Left cardiac atrium (tissue), 4 donors: ENCODE results near the gene AOAH. TPM values are rescaled to one million over a fixed set of nuclear protein-coding genes. Genes with fewer than 3 reads are reported as not detected.
"Not testable (repeated sequence)": the region's sequence is repeated elsewhere in the genome, so short reads cannot be mapped to it uniquely, and the experiment has no call there.

Experiments
- ATAC-seq, 2 donors: fragments of 200-7000 bp; cut with Tn5 transposase; one replicate each; pipeline ENCODE4 v1.9.1; 2020; ENCODE audit warnings: mild to moderate bottlenecking in 2 of 2, moderate library complexity in 2 of 2
- DNase-seq: peaks from one replicate; pipeline ENCODE4 v3.0.0-alpha.2; 2020
- intact Hi-C, 2 donors: fragments of 100-400 bp; cut with DNase I; formaldehyde crosslinking; loops; one replicate each; pipeline versions ENCODE4 v1.14.1 to v1.15.1; 2022 to 2023
- total RNA-seq, 2 donors: library from RNA; stranded (reverse); fragmentation: NEBNext Ultra II Directional; extraction: Animal tissue kit (Norgen Biotek cat#: 25700); gene quantifications; one replicate each; pipeline ENCODE4 v1.2.1, GENCODE V29; 2021
- donor health status: DM: no; HTN: yes; CAD: no.
- donor health status: DM: no; HTN: yes; CAD: no; lungs with severe emphysema.
- donor health status: DM: yes; HTN: yes; CAD: no.
- donor health status: Dilated cardiomyopathy.

Gene AOAH
- total RNA-seq, 2 donors from 2014 or later: 2.7 to 4.8 TPM

GRCh38 chr7:36531951-36532350, 192.3 kb downstream of the AOAH start:
- intact Hi-C loops: no loop called here
- no peak for DNase-seq
- ATAC-seq: no peak

DNA sequence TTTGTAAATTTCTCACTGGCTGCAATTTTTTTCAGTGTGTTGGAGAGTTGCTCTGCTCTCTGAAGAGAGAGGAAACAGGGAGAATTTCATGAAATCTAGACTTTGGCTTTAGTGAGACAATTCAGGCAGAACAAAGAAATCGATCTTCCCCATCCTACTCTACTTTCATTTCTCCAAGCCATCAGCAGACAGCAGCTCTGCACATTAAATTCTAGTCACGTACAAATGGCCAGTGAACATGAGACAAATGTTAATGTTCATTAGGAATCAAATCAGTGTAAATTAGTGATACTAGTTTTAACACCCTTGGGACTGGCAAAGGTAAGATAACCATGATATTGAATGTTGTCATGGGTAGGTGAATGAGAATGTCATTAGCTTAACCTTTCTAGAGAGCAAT, 193.8 kb downstream of the AOAH start:
- intact Hi-C loops: no loop called here
- ATAC-seq (no peak), DNase-seq (no peak)

DNA sequence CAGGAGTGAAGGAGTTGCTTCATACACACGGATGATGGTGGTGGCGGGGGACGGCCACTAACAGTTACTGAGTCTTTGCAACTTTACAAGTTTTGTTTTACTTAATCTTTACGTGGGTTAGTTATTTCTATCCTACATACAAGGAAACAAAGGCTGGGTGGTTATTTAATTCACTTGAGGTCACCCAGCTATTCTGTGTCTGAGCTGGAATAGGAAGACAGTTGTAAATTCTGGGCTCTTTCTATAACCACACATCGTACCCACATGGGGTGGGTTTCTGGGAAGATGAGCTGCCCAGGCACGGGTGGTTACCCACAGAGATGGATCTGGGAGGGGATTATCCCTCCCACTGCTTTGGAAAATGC, 196.8 kb downstream of the AOAH start:
- DNase-seq (no peak), ATAC-seq (no peak)
- intact Hi-C loops: no loop called here

GRCh38 chr7:36526863-36527548, 197.3 kb downstream of the AOAH start:
- no peak for DNase-seq
- intact Hi-C loops: no loop called here
- ATAC-seq: peak in 1 of 2 donors; percentile 81

DNA sequence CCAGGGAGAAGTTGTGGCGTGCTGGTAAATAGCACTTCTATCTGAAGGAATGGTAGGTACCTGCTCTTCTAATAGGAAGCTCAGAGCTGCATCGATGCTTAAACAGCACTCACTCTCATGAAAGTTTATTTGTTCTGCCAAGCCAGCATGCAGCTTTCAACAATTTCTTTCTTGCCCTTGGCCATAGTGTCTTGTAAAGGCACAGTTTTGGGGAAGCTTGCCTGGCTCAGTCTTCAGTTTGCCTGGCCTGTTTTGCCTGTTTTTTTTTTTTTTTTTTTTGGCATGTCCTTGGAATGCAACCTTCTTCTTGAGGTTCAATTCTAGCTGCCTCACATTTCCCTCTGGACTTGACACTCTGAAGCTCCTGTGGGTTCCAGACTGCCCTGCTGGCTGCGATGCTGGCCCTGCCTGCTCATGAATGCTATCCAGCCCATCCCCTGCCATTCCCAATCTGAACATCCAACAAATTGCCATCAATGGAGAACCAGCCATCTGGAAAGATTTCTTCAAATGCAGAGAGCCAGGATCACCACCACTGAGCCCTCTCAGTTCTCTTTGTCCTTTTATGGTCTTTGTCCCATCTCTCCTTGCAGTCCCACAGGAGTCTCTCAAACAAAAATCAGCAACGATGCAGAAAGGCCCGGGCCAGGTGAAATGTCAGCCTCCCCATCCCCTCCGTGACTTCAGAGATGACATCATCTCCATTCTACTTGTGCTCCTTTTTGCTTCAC, 200.8 kb downstream of the AOAH start:
- DNase-seq: no peak
- intact Hi-C loops: no loop called here
- ATAC-seq: no peak

DNA sequence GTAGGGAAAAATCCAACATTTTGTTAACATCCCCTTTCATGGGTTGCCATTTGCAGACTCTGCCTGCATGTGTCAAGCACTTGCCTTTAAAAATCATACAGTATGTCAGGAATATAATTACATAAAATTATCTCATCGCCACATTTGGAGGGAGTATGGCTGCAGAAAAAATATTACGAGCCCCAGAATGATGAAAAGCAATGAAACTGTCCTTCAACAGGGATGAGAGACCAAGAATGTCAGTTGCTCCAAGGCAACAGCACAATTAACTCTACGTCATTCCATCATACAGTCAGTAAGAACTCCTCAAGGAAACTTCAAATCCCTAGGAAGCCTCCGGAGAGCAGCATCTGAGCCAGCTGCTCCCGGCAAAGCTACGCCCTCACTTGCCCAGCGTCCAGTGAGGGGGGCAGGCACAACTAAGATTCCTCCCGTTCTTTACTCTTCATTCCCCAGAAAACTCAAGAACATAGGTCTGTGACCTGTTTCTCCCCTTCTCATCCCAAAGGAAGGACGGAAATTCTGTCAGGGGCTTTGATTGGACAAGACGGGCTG, 201.8 kb downstream of the AOAH start:
- ATAC-seq (no peak), DNase-seq (no peak)
- intact Hi-C loops: no loop called here

- ATAC-seq: no peak
- DNase-seq: no peak
- intact Hi-C loops: no loop called here
These were observed 202.4 kb downstream of the AOAH start for GRCh38 chr7:36521911-36522310.

- no peak for ATAC-seq
- intact Hi-C loops: no loop called here
These were observed 203.2 kb downstream of the AOAH start for GRCh38 chr7:36521133-36521532.

DNA sequence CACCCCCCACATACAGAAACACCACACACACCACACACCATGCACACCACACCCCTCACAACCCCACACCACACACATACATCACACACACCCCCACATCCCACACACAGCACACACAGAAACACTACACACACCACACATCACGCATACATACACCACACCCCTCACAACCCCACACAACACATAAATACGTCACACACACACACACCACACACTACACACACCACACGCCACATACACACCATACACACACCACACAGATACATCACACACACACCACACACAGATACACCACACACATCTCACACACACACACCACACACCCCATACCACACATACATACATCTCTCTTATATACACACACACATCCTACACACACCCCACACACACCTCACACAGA, 208.4 kb downstream of the AOAH start:
- ATAC-seq: no peak
- intact Hi-C loops: no loop called here
- DNase-seq: no peak

More at GRCh38 chr7:36521133-36521532, 203.2 kb downstream of the AOAH start:
- DNase-seq: no peak

DNA sequence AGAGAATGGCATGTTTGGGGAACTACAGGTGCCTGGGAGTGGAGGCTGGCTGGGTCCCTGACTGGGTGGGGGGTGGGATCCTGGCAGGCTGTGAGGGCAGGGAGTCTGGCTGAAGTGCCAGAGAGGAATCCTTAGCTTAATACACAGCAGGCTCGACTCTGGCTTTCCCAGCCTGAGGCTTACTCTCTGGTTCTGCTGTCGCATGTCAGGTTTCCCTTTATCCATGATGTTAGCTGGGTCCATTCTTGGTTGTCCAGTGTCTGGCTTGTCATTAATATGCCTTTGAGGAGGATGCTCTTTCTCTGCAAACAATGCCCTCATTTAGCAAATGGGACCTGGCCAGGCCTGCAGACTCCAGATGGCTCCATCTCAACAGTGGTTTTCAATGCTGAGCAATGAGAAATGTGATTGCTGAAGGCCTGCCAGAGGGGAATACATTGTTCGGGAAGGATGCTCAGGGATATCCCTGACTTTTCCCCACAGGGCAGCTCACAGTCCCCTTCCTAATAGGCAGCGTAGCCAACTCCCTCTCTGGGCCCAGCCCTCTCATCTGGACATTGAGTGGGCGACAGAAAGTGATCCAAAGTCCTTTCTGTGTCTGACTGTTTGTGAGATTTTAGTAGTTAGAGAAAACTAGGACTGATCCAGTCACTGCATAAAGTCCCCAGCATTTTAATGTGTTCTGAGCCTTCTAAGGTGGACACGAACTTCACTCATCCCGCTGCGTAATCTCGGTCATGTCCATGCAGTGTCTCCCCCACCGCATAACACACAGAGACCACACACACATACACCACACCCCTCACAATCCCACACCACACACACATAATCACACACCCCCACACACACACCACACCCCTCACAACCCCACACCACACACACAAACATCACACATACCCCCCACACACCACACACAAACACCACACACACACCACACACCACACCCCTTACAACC, 209.7 kb downstream of the AOAH start:
- DNase-seq: no peak
- intact Hi-C loops: no loop called here
- no peak for ATAC-seq

GRCh38 chr7:36513393-36513792, 210.9 kb downstream of the AOAH start:
- intact Hi-C loops: no loop called here
- no peak for ATAC-seq
- DNase-seq: no peak

DNA sequence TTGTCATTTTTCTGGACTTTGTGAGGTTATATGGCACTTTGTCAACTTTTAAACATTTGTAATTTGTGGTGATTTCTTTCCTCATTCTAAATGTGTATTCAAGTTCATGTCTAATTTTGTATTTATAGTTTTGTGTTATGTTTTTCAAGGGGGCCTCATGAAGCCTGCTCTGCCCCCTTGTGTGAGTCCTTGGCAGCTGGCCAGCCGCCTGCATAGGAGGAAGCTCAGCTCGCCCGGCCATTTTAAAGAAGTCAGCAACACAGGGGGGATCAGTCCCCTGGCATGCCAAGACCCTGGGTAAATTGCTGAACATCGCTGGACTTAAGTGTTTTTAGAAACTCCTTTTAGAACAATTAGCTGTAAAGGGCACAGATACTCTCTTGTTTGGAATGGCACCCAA, 211.7 kb downstream of the AOAH start:
- intact Hi-C loops: no loop called here
- DNase-seq (no peak), ATAC-seq (no peak)

DNA sequence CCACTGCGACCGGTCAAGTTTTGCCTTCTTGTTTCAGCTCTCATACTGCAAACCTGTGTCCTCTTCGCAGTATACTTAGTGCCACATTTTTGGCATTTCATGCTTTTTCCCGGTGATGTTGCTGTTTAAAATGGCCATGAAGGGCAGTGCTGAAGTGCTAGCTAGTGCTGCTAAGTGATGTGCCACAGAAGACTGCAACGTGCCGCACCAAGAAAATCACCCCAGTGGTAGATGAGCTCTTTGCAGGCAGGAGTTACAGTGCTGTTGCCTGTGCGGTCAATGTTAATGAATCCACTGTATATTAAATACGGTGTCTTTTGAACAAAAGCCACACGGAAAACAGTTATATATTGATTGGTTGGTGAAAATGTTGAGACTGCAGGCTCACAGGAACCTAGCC, 214.3 kb downstream of the AOAH start:
- DNase-seq (no peak), ATAC-seq (no peak)
- intact Hi-C loops: no loop called here

- ATAC-seq: no peak
- intact Hi-C loops: no loop called here
- no peak for DNase-seq
These were observed 216.5 kb downstream of the AOAH start for GRCh38 chr7:36507475-36508440.

- ATAC-seq (no peak), DNase-seq (no peak)
- intact Hi-C loops: no loop called here
These were observed 217.5 kb downstream of the AOAH start for GRCh38 chr7:36506820-36507219.

DNA sequence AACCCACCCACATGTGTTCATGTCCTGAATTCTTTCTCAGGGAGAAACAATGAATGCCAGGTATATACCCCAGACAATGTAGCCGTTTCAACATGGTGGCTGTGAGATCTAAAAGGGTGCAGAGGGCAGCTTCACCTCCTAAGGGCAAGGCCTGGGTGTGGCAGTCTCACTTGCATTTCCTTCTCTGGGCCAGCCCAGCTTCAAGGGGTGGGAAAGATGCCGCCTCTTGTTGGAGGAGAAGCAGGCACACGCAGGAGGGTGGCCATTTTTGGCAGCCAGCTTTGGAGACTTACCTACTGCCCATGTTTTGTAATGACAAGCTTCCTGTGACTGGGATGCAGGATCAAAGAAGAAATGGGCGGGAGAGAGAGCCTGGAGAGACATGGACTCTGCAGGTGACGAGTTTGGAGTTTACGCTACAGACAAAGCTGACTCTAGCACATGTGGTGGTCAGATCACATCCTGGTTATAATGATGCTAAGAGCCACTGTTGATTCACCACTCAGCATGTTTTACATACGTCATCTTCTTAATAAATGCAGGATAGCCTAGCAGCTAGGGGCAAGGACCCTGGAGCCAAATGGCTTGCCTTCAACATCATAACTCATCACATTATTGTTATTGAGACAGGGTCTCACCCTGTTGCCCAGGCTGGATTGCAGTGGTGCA, 218.0 kb downstream of the AOAH start:
- intact Hi-C loops: no loop called here
- no peak for ATAC-seq
- DNase-seq: no peak

- ATAC-seq, DNase-seq, intact Hi-C loops: not testable (repeated sequence)
These were observed 219.7 kb downstream of the AOAH start for GRCh38 chr7:36504617-36505016.

DNA sequence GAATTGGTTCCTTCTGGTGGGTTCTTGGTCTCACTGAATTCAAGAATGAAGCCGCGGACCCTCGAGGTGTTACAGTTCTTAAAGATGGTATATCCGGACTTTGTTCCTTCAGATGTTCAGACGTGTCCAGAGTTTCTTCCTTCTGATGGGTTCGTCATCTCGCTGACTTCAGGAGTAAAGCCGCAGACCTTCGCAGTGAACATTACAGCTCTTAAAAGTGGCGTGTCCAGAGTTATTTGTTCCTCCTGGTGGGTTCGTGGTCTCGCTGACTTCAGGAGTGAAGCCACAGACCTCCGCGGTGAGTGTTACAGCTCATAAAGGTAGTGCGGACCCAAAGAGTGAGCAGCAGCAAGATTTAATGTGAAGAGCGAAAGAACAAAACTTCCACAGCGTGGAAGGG, 220.1 kb downstream of the AOAH start:
- intact Hi-C loops, ATAC-seq, DNase-seq: not testable (repeated sequence)
